ENCODE measurements around the gene HELQ. TPM values are rescaled to one million over a fixed set of nuclear protein-coding genes. Genes with fewer than 3 reads are reported as not detected.
"Not testable (repeated sequence)": the region's sequence is repeated elsewhere in the genome, so short reads cannot be mapped to it uniquely, and the experiment has no call there.

The HELQ gene
- total and polyA plus RNA-seq, 2 of the 4 experiments (the other 2 are of a cell fraction): 8.8 to 9.1 TPM

- Histone ChIP-seq H4K20me1 (ENCODE audit: insufficient read depth, low read length) (no peaks in the 10 kb centered on the region), H4K5ac (ENCODE audit: low read depth, low read length) (no peak overlapping the region), H2AK9ac (replicated peaks; ENCODE audit: low read depth, low read length, poor library complexity) (no peak overlapping the region), H3K79me1 (ENCODE audit: low read depth in 1 of 2, low read length in 2 of 2) (no peaks in the 10 kb centered on the region), H2BK15ac (ENCODE audit: low read depth, low read length) (no peak overlapping the region), H3K4me3 (ENCODE audit: insufficient read depth, low read depth, low read length) (no peak overlapping the region), H3K4me1 (ENCODE audit: control insufficient read depth, insufficient read depth, low read length) (no peaks in the 10 kb centered on the region), H3K27ac (ENCODE audit: insufficient read depth, low read length) (no peak overlapping the region), H3K9ac (ENCODE audit: low read depth, low read length) (no peak overlapping the region), H2BK120ac (ENCODE audit: low read depth, low read length) (no peak overlapping the region), H2BK5ac (ENCODE audit: low read depth, low read length, poor library complexity, severe bottlenecking) (no peak overlapping the region), H2BK20ac (ENCODE audit: low read depth, low read length) (no peak overlapping the region), H3K27me3 (ENCODE audit: control insufficient read depth, insufficient read depth, low read length) (no peaks in the 10 kb centered on the region), H3K9me1 (ENCODE audit: insufficient read depth, low read length) (no peaks in the 10 kb centered on the region), H2AFZ (replicated peaks; ENCODE audit: low read length, poor library complexity) (no peak overlapping the region), H3K23ac (ENCODE audit: low read depth, low read length) (no peak overlapping the region), H3K4me2 (ENCODE audit: low read depth, low read length) (no peak overlapping the region), H2AK5ac (ENCODE audit: low read depth, low read length) (no peak overlapping the region), H4K91ac (ENCODE audit: insufficient read depth, low read depth, low read length) (no peak overlapping the region), H3K36me3 (ENCODE audit: control insufficient read depth, insufficient read depth, low read length) (no peaks in the 10 kb centered on the region), H3K9me3 (ENCODE audit: control insufficient read depth, insufficient read depth, low read length) (no peaks in the 10 kb centered on the region), H3K56ac (ENCODE audit: extremely low read depth, insufficient read depth, low read length) (no peak overlapping the region), H3K18ac (ENCODE audit: low read depth, low read length) (no peak overlapping the region), H3K14ac (replicated peaks; ENCODE audit: low read depth, low read length) (no peak overlapping the region), H3K4ac (ENCODE audit: low read depth, low read length) (no peak overlapping the region), H4K8ac (ENCODE audit: low read depth in 2 of 2, low read length in 2 of 2) (no peak overlapping the region)
- dilution Hi-C loops (cut with HindIII; ENCODE audit: low sequenced_read_pairs, unreplicated experiment) (no loop called here), in situ Hi-C loops (cut with MboI; ENCODE audit: low sequenced_read_pairs) (no loop called here), intact Hi-C loops (cut with micrococcal nuclease) (no loop called here)
- no peak for DNase-seq
- POLR2A ChIA-PET (ENCODE audit: unreplicated experiment): no interaction called here
- BruUV-seq (replicated peaks): no TSS peak
- ATAC-seq (ENCODE audit: low read depth): no peak
- no CpG with 5 or more reads among the region's 5 CpGs for WGBS, 2 experiments (ENCODE audit: extremely low coverage in 2 of 2, insufficient read length in 1 of 2)
- TF ChIP-seq USF2 (IDR thresholded peaks at IDR 0.05; ENCODE audit: low read depth, low read length): no peak
- no peak for TF ChIP-seq ELK1 (IDR thresholded peaks at IDR 0.05; ENCODE audit: borderline replicate concordance, low read depth, low read length)
- TF ChIP-seq SMC3 (IDR thresholded peaks at IDR 0.05; ENCODE audit: low read depth, low read length): no peak
- no peak for TF ChIP-seq MXI1 (IDR thresholded peaks at IDR 0.05; ENCODE audit: borderline replicate concordance, low read depth, low read length)
- CTCF ChIA-PET: interaction anchor here (0.6 kb wide), 1 partner anchor 50 kb away, joined by 3 read pairs; no protein-coding TSS in a partner anchor
These were observed 49.5 kb downstream of the HELQ start for GRCh38 chr4:83405844-83406816.

GRCh38 chr4:83398158-83398557 lies 57.5 kb downstream of the HELQ start:
- H3K36me3 ChIP-seq (ENCODE audit: control insufficient read depth, insufficient read depth, low read length); H3K9me3 ChIP-seq (ENCODE audit: control insufficient read depth, insufficient read depth, low read length); H3K4me2 ChIP-seq (ENCODE audit: low read depth, low read length); H2AK9ac ChIP-seq (replicated peaks; ENCODE audit: low read depth, low read length, poor library complexity); H3K14ac ChIP-seq (replicated peaks; ENCODE audit: low read depth, low read length); CTCF ChIA-PET; H3K9me1 ChIP-seq (ENCODE audit: insufficient read depth, low read length); H3K4me3 ChIP-seq (ENCODE audit: insufficient read depth, low read depth, low read length); DNase-seq; intact Hi-C loops (cut with micrococcal nuclease); H4K20me1 ChIP-seq (ENCODE audit: insufficient read depth, low read length); BruUV-seq (replicated peaks); H3K56ac ChIP-seq (ENCODE audit: extremely low read depth, insufficient read depth, low read length); H3K4ac ChIP-seq (ENCODE audit: low read depth, low read length); H2BK120ac ChIP-seq (ENCODE audit: low read depth, low read length); H3K4me1 ChIP-seq (ENCODE audit: control insufficient read depth, insufficient read depth, low read length); H3K23ac ChIP-seq (ENCODE audit: low read depth, low read length); H2BK15ac ChIP-seq (ENCODE audit: low read depth, low read length); H2AK5ac ChIP-seq (ENCODE audit: low read depth, low read length); H4K8ac ChIP-seq (ENCODE audit: low read depth in 2 of 2, low read length in 2 of 2); ATAC-seq (ENCODE audit: low read depth); H3K18ac ChIP-seq (ENCODE audit: low read depth, low read length); H3K9ac ChIP-seq (ENCODE audit: low read depth, low read length); dilution Hi-C loops (cut with HindIII; ENCODE audit: low sequenced_read_pairs, unreplicated experiment); H2AFZ ChIP-seq (replicated peaks; ENCODE audit: low read length, poor library complexity); H3K27ac ChIP-seq (ENCODE audit: insufficient read depth, low read length); H2BK20ac ChIP-seq (ENCODE audit: low read depth, low read length); POLR2A ChIA-PET (ENCODE audit: unreplicated experiment); H4K5ac ChIP-seq (ENCODE audit: low read depth, low read length); H2BK5ac ChIP-seq (ENCODE audit: low read depth, low read length, poor library complexity, severe bottlenecking); H4K91ac ChIP-seq (ENCODE audit: insufficient read depth, low read depth, low read length); H3K27me3 ChIP-seq (ENCODE audit: control insufficient read depth, insufficient read depth, low read length); H3K79me1 ChIP-seq (ENCODE audit: low read depth in 1 of 2, low read length in 2 of 2); in situ Hi-C loops (cut with MboI; ENCODE audit: low sequenced_read_pairs): not testable (repeated sequence)
- 86% methylated on average over 5 of the region's 10 CpGs; no CpG with 5 or more reads in 1 of the 2 experiments for WGBS, 2 experiments (ENCODE audit: extremely low coverage in 2 of 2, insufficient read length in 1 of 2)

All from IMR-90 (cell line).